C4-2B (cell line): Measurements from ENCODE around the gene UBQLN3.
A peak's percentile ranks its signal among the peaks of the same experiment; 100 is the strongest.

Experiments used
- H3K27ac ChIP-seq: fragments of 450-650 bp; 2 replicates; pipeline ENCODE4 v1.5.1; 2017
- ZFX ChIP-seq: fragments of 450-650 bp; IDR thresholded peaks from 2 replicates; pipeline ENCODE4 v1.6.1; 2017
- TF ChIP-seq, protein P1 (sequence below): fragments of 450-650 bp; conservative IDR thresholded peaks from 2 replicates; pipeline ENCODE4 v1.5.1; 2017; ENCODE audit warnings: mild to moderate bottlenecking

The UBQLN3 gene

GRCh38 chr11:5486421-5486820, 23.3 kb downstream of the UBQLN3 start:
- TF ChIP-seq ZFX: no peak
- TF ChIP-seq, protein P1, sequence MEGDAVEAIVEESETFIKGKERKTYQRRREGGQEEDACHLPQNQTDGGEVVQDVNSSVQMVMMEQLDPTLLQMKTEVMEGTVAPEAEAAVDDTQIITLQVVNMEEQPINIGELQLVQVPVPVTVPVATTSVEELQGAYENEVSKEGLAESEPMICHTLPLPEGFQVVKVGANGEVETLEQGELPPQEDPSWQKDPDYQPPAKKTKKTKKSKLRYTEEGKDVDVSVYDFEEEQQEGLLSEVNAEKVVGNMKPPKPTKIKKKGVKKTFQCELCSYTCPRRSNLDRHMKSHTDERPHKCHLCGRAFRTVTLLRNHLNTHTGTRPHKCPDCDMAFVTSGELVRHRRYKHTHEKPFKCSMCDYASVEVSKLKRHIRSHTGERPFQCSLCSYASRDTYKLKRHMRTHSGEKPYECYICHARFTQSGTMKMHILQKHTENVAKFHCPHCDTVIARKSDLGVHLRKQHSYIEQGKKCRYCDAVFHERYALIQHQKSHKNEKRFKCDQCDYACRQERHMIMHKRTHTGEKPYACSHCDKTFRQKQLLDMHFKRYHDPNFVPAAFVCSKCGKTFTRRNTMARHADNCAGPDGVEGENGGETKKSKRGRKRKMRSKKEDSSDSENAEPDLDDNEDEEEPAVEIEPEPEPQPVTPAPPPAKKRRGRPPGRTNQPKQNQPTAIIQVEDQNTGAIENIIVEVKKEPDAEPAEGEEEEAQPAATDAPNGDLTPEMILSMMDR: no peak
- no peak overlapping the region for H3K27ac ChIP-seq

GRCh38 chr11:5486003-5486402, 23.8 kb downstream of the UBQLN3 start:
- H3K27ac ChIP-seq: no peak overlapping the region
- TF ChIP-seq, protein P1: no peak
- no peak for TF ChIP-seq ZFX

GRCh38 chr11:5476186-5476819, 33.5 kb downstream of the UBQLN3 start:
- no peak for TF ChIP-seq ZFX
- TF ChIP-seq, protein P1: peak; percentile 88
- H3K27ac ChIP-seq: no peak overlapping the region

- TF ChIP-seq ZFX: no peak
- TF ChIP-seq, protein P1: no peak
- H3K27ac ChIP-seq: no peak overlapping the region
Observed at GRCh38 chr11:5473921-5474320, 35.8 kb downstream of the UBQLN3 start.

DNA sequence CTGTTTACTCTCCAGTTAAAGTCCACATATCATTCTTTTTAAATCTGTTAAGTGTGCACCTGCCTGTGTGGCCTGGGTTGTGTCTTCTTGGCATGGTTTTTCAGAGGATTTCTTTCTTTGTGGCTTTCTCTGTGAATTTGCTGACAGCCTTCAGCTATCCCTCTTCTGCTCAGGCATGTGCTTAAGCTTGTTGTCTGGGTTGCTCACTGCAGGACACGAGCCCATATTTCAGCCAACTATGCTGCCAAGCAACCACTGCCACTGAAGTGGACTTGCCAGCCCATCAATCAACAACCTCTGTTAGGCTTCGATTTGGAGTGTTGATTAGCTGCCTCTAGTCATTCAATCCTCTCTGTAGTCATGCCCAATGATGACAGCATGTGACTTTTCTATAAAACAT, 42.2 kb downstream of the UBQLN3 start:
- no peak overlapping the region for H3K27ac ChIP-seq
- TF ChIP-seq ZFX: no peak
- TF ChIP-seq, protein P1: no peak

GRCh38 chr11:5460983-5461621, 48.7 kb downstream of the UBQLN3 start:
- no peak overlapping the region for H3K27ac ChIP-seq
- TF ChIP-seq ZFX: no peak
- TF ChIP-seq, protein P1: no peak
